HepG2 (cell line): ENCODE measurements around the gene COMMD1. TPM values are rescaled to one million over a fixed set of nuclear protein-coding genes. Genes with fewer than 3 reads are reported as not detected.

Experiments used
- ATAC-seq: fragments of 200-7000 bp; cut with Tn5 transposase; 3 replicates; pipeline ENCODE4 v1.9.1; 2020; ENCODE audit warnings: mild to moderate bottlenecking, moderate library complexity
- BruUV-seq: library from RNA; stranded (reverse); fragments of 400-500 nt; replicated peaks from 2 replicates; lab custom pipeline; 2021; lab: Mats Ljungman, UMichigan
- CTCF ChIA-PET: fragments of 300-600 bp; formaldehyde crosslinking; extraction: SDS; loops from one replicate; lab custom pipeline; 2021; ENCODE audit warnings: low total read pairs, inconsistent platforms, low intra/inter-chr PET ratio; lab: Yijun Ruan, JAX
- POLR2A ChIA-PET: fragments of 350-600 bp; sonication (Branson Sonifier 250); formaldehyde crosslinking; loops from one replicate; lab custom pipeline; 2020; ENCODE audit warnings: antibody characterized with exemption, inconsistent platforms; lab: Yijun Ruan, JAX
- DNase-seq: peaks from one replicate; pipeline ENCODE4 v3.0.0-alpha.2; 2015; ENCODE audit warnings: low spot score
- FAIRE-seq: peaks from 3 replicates; lab custom pipeline; 2011; peaks lifted over from hg19 to GRCh38; lab: Jason Lieb, UNC
- H2AFZ ChIP-seq: one replicate; pipeline ENCODE4 v1.6.1; 2011; ENCODE audit warnings: low read length, inconsistent platforms
- H3K27ac ChIP-seq: fragments of 300-600 bp; 3 replicates; pipeline ENCODE4 v1.8.0; 2011; ENCODE audit warnings: mixed run types, mild to moderate bottlenecking, mixed read lengths, low read length, inconsistent platforms; ENCODE audit not compliant: insufficient read depth; ENCODE audit errors: extremely low read length
- H3K27me3 ChIP-seq, 2 experiments: fragments of 200-600 bp in 1 of 2; 2 replicates in 1 of 2; 3 replicates in 1 of 2; pipeline versions ENCODE4 v1.6.0 to v1.8.0; 2011; ENCODE audit warnings: low read length in 2 of 2, mild to moderate bottlenecking in 2 of 2, moderate library complexity in 2 of 2, inconsistent platforms in 1 of 2; ENCODE audit not compliant: insufficient read depth in 2 of 2, control insufficient read depth in 1 of 2
- H3K36me3 ChIP-seq, 2 experiments: fragments of 200-600 bp in 1 of 2; replicated peaks in 1 of 2; 2 replicates in 1 of 2; 3 replicates in 1 of 2; pipeline versions ENCODE4 v1.5.1 to v1.8.0; 2011; ENCODE audit warnings: low read length in 2 of 2, inconsistent platforms in 1 of 2; ENCODE audit not compliant: insufficient read depth in 2 of 2, control insufficient read depth in 1 of 2
- H3K4me1 ChIP-seq: 2 replicates; pipeline ENCODE4 v1.5.1; 2012; ENCODE audit warnings: low read length, inconsistent platforms; ENCODE audit not compliant: insufficient read depth
- H3K4me2 ChIP-seq: 2 replicates; pipeline ENCODE4 v1.6.0; 2011; ENCODE audit warnings: low read depth, low read length, inconsistent platforms
- H3K4me3 ChIP-seq, 3 experiments: fragments of 200-600 bp in 1 of 3; sonication (generic), shearing (Covaris generic) in 1 of 3; replicated peaks in 1 of 3; 2 replicates each; pipeline ENCODE4 v1.5.1; 2011 to 2016; ENCODE audit warnings: low read length in 3 of 3, inconsistent platforms in 2 of 3, low read depth in 2 of 3, mild to moderate bottlenecking in 2 of 3, control low read depth in 1 of 3, mixed read lengths in 1 of 3; ENCODE audit not compliant: insufficient read depth in 1 of 3
- H3K79me2 ChIP-seq: one replicate; pipeline ENCODE4 v1.6.1; 2011; ENCODE audit warnings: low read length, inconsistent platforms; ENCODE audit not compliant: insufficient read depth
- H3K9ac ChIP-seq: 2 replicates; pipeline ENCODE4 v1.6.0; 2011; ENCODE audit warnings: mild to moderate bottlenecking, low read depth, low read length, inconsistent platforms; ENCODE audit not compliant: insufficient read depth
- H3K9me3 ChIP-seq: 2 replicates; pipeline ENCODE4 v1.5.1; 2012; ENCODE audit warnings: mild to moderate bottlenecking, low read length
- H4K20me1 ChIP-seq: 2 replicates; pipeline ENCODE4 v1.6.0; 2011; ENCODE audit warnings: inconsistent platforms, mild to moderate bottlenecking, low read length, moderate library complexity; ENCODE audit not compliant: insufficient read depth
- AGO2 ChIP-seq: fragments of 200-400 bp; formaldehyde crosslinking; optimal IDR thresholded peaks from 2 replicates; pipeline ENCODE3; 2017; ENCODE audit warnings: mild to moderate bottlenecking, low read depth, low read length, moderate library complexity
- GTF3A ChIP-seq: sonication (generic); formaldehyde crosslinking; conservative IDR thresholded peaks from 2 replicates; pipeline ENCODE4 v1.4.0; 2020; ENCODE audit warnings: mild to moderate bottlenecking, missing genetic modification reagents
- MEIS2 ChIP-seq: sonication (generic); formaldehyde crosslinking; IDR thresholded peaks from 2 replicates; pipeline ENCODE4 v1.9.0; 2021; ENCODE audit warnings: mild to moderate bottlenecking, missing genetic modification reagents
- TBP ChIP-seq: sonication (generic); formaldehyde crosslinking; IDR thresholded peaks from 2 replicates; pipeline ENCODE4 v1.5.0; 2020; ENCODE audit warnings: missing genetic modification reagents
- ZBTB46 ChIP-seq: sonication (generic); formaldehyde crosslinking; IDR thresholded peaks from 2 replicates; pipeline ENCODE4 v1.4.0; 2020; ENCODE audit warnings: mild to moderate bottlenecking, missing genetic modification reagents, borderline replicate concordance
- ZEB1 ChIP-seq: IDR thresholded peaks from 2 replicates; pipeline ENCODE4 v1.6.1; 2012; ENCODE audit warnings: mild to moderate bottlenecking, low read depth, inconsistent platforms; ENCODE audit not compliant: insufficient replicate concordance
- ZFP62 ChIP-seq: sonication (generic); formaldehyde crosslinking; IDR thresholded peaks from 2 replicates; pipeline ENCODE4 v1.4.0; 2020; ENCODE audit warnings: missing genetic modification reagents
- ZKSCAN8 ChIP-seq: IDR thresholded peaks from 2 replicates; pipeline ENCODE4 v1.6.1; 2016; ENCODE audit warnings: borderline replicate concordance, missing genetic modification reagents, missing compliant biosample characterization
- ZNF17 ChIP-seq: sonication (generic); formaldehyde crosslinking; IDR thresholded peaks from 2 replicates; pipeline ENCODE4 v1.5.0; 2020; ENCODE audit warnings: mild to moderate bottlenecking, missing genetic modification reagents
- ZNF670 ChIP-seq: sonication (generic); formaldehyde crosslinking; IDR thresholded peaks from 2 replicates; pipeline ENCODE4 v1.8.0; 2022; ENCODE audit warnings: mild to moderate bottlenecking, missing genetic modification reagents, borderline replicate concordance
- ZNF75D ChIP-seq: sonication (generic); formaldehyde crosslinking; IDR thresholded peaks from 2 replicates; pipeline ENCODE4 v1.8.1; 2023; ENCODE audit warnings: missing genetic modification reagents, mild to moderate bottlenecking, borderline replicate concordance
- ZNF772 ChIP-seq: sonication (generic); formaldehyde crosslinking; IDR thresholded peaks from 2 replicates; pipeline ENCODE4 v1.5.0; 2020; ENCODE audit warnings: mild to moderate bottlenecking, missing genetic modification reagents
- ZNF777 ChIP-seq: sonication (generic); formaldehyde crosslinking; IDR thresholded peaks from 2 replicates; pipeline ENCODE4 v1.4.0; 2020; ENCODE audit warnings: missing genetic modification reagents
- ZNF782 ChIP-seq: sonication (generic); formaldehyde crosslinking; IDR thresholded peaks from 2 replicates; pipeline ENCODE4 v1.4.0; 2020; ENCODE audit warnings: missing genetic modification reagents, mild to moderate bottlenecking, borderline replicate concordance
- WGBS: methylation state at CpG from one replicate; pipeline ENCODE4 v1.1.6; 2017; ENCODE audit warnings: low lambda C conversion rate; 5-methylcytosine and 5-hydroxymethylcytosine counted together
- in situ Hi-C: cut with HindIII; loops from 2 replicates; pipeline ENCODE4 v1.10.0; 2017; ENCODE audit warnings: low pct_unique_long_range_greater_than_20kb; ENCODE audit not compliant: extremely low pct_ligation_motif_present
- intact Hi-C: fragments of 100-400 bp; cut with micrococcal nuclease; formaldehyde crosslinking; loops from one replicate; pipeline ENCODE4 v1.10.0; 2022; ENCODE audit not compliant: unreplicated experiment
- polyA plus RNA-seq, 8 experiments: library from polyadenylated mRNA; depleted of rRNA in 3 of 8; stranded (reverse) in 7 of 8; unstranded in 1 of 8; fragments of >200 nt; fragmentation: Illumina TruSeq in 4 of 8; extraction: Trizol in 4 of 8; gene quantifications; 2 replicates each; pipeline versions ENCODE4 v1.2.1 to v1.2.3, GENCODE V29; 2011 to 2016; ENCODE audit warnings: low read depth in 4 of 8, missing spikeins in 1 of 8, mixed read lengths in 1 of 8; ENCODE audit not compliant: insufficient read depth in 1 of 8
- total RNA-seq, 5 experiments: library from RNA; depleted of rRNA; stranded (reverse); fragments of >200 nt; fragmentation: Illumina TruSeq; extraction: Trizol; gene quantifications; 2 replicates each; pipeline ENCODE4 v1.2.3, GENCODE V29; 2016; ENCODE audit warnings: low read depth in 1 of 5
- TF ChIP-seq, protein P1 (sequence below): sonication (generic); formaldehyde crosslinking; IDR thresholded peaks from 2 replicates; pipeline ENCODE4 v1.8.0; 2022; ENCODE audit warnings: missing genetic modification reagents, mild to moderate bottlenecking, borderline replicate concordance
- TF ChIP-seq, protein P2 (sequence below): sonication (generic); formaldehyde crosslinking; IDR thresholded peaks from 2 replicates; pipeline ENCODE4 v1.9.0; 2021; ENCODE audit warnings: missing genetic modification reagents, borderline replicate concordance

Gene COMMD1
- total and polyA plus RNA-seq, 2 of the 13 experiments (the other 11 are each of a cell fraction or from before 2014, with no cell fraction given) = 25.7 to 105 TPM

- H3K9me3 ChIP-seq = no peaks in the 10 kb centered on the region
- TF ChIP-seq, protein P1, sequence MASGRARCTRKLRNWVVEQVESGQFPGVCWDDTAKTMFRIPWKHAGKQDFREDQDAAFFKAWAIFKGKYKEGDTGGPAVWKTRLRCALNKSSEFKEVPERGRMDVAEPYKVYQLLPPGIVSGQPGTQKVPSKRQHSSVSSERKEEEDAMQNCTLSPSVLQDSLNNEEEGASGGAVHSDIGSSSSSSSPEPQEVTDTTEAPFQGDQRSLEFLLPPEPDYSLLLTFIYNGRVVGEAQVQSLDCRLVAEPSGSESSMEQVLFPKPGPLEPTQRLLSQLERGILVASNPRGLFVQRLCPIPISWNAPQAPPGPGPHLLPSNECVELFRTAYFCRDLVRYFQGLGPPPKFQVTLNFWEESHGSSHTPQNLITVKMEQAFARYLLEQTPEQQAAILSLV (CRISPR knock-in tag) = no peak
- TF ChIP-seq ZBTB46 = no peak
- TF ChIP-seq ZNF670 (CRISPR knock-in tag) = no peak
- no peak for TF ChIP-seq ZNF777
- no peak for TF ChIP-seq ZNF782 (CRISPR knock-in tag)
- TF ChIP-seq, protein P2, sequence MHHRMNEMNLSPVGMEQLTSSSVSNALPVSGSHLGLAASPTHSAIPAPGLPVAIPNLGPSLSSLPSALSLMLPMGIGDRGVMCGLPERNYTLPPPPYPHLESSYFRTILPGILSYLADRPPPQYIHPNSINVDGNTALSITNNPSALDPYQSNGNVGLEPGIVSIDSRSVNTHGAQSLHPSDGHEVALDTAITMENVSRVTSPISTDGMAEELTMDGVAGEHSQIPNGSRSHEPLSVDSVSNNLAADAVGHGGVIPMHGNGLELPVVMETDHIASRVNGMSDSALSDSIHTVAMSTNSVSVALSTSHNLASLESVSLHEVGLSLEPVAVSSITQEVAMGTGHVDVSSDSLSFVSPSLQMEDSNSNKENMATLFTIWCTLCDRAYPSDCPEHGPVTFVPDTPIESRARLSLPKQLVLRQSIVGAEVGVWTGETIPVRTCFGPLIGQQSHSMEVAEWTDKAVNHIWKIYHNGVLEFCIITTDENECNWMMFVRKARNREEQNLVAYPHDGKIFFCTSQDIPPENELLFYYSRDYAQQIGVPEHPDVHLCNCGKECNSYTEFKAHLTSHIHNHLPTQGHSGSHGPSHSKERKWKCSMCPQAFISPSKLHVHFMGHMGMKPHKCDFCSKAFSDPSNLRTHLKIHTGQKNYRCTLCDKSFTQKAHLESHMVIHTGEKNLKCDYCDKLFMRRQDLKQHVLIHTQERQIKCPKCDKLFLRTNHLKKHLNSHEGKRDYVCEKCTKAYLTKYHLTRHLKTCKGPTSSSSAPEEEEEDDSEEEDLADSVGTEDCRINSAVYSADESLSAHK = no peak
- no peak for TF ChIP-seq TBP (CRISPR knock-in tag)
- no peak for TF ChIP-seq ZEB1
- TF ChIP-seq ZNF772 (CRISPR knock-in tag) = no peak
- TF ChIP-seq AGO2 = no peak
- no peak for TF ChIP-seq ZNF17 (CRISPR knock-in tag)
- no peak for TF ChIP-seq GTF3A (CRISPR knock-in tag)
- TF ChIP-seq ZKSCAN8 (CRISPR knock-in tag) = no peak
- TF ChIP-seq ZFP62 (CRISPR knock-in tag) = no peak
- no peak for TF ChIP-seq MEIS2 (CRISPR knock-in tag)
- TF ChIP-seq ZNF75D (CRISPR knock-in tag) = no peak
- TF ChIP-seq, all 625 proteins: peak for 0
- Histone ChIP-seq H4K20me1 (no peaks in the 10 kb centered on the region), H3K4me3 (no peak overlapping the region), H3K9ac (no peak overlapping the region), H2AFZ (no peak overlapping the region), H3K4me1 (no peaks in the 10 kb centered on the region; the same call in 1 of the 2 replicates), H3K36me3 (no peaks in the 10 kb centered on the region), H3K27me3 (no peaks in the 10 kb centered on the region), H3K4me2 (no peak overlapping the region), H3K79me2 (no peaks in the 10 kb centered on the region), H3K27ac (no peak overlapping the region)
- no TSS peak for BruUV-seq
- 94% methylated on average over 2 of the region's 2 CpGs for WGBS
- ChIA-PET POLR2A (no interaction called here), CTCF (no interaction called here)
- in situ Hi-C loops (no loop called here), intact Hi-C loops (no loop called here)
- DNase-seq = no peak
- no peak for FAIRE-seq
- no peak for ATAC-seq
Measured at GRCh38 chr2:62101886-62102285, 196.4 kb downstream of the COMMD1 start.
